HT-29 (cell line): Measurements from ENCODE around the gene GSK3A. TPM values are rescaled to one million over a fixed set of nuclear protein-coding genes. Genes with fewer than 3 reads are reported as not detected.

Experiments
- DNase-seq: peaks from one replicate; pipeline ENCODE4 v3.0.0-alpha.2; 2015; ENCODE audit warnings: low spot score
- total RNA-seq: library from RNA; depleted of rRNA; stranded (reverse); fragments of >200 nt; shearing (Covaris generic); gene quantifications from 2 replicates; pipeline ENCODE4 v1.2.3, GENCODE V29; 2014

Gene GSK3A
- total RNA-seq, 1 experiment from 2014 or later: 41.4 TPM

DNA sequence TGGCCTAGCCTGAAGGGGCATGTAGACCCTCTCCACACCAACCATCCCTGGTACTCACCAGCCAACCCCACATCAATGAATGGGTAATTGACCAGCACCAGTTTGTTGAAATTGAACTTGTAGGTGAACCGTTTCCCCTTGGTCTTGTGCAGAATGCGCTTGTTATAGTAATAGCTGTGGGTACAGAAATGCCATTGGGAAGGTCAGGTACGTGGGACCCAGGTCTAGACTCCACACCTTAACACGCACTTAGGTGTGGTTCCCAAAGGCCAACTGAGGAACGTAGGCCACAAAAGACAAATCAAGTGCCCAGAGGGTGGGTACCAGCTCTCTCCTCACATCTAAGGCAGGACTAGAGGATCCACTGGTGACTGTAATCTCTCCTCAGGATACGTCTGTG, 7.4 kb upstream of the GSK3A start:
- DNase-seq: no peak

- DNase-seq: no peak
These were observed 6.8 kb upstream of the GSK3A start for GRCh38 chr19:42249149-42249750.

DNA sequence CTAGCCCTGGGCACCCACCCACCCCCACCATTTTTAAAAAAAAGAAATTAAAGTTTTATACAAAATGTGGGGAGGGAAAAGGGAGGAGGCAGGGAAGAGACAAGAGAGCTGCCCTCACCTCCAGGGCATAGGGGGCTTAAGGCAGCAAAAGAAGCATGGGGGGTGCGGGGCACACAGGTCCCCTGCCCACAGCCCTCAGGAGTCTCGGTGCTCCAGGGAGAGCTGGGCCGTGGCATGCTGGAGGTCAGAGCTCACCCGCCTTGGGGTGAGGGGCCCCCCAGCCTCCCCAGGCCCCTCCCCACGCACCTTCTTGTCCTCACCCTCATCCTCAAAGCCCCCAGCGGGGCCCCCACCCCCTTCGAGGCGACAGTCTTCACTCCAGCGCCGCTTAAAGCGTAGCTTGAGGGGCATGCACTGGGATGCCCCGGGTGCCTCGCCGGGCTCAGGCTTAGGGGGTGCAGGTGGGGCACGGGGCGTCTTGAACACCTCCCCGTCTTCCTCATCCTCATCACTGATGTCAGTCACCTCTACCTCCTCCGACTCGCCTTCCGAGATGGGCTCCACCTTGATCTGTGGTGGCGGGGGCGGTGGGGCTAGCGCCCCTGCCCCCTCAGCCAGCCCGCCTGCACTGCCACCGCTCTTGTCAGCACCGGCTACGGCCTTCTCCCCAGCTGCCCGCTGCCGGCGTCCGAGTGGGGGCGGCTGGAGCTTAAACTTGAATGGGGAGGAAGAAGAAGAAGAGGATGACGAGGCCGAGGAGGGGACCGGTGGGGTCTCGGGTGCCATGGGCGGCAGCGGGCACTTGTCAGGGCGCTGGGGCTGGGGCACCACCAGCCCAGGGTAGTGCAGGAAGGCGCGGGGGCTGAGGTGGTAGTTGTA, 6.1 kb upstream of the GSK3A start:
- no peak for DNase-seq

DNA sequence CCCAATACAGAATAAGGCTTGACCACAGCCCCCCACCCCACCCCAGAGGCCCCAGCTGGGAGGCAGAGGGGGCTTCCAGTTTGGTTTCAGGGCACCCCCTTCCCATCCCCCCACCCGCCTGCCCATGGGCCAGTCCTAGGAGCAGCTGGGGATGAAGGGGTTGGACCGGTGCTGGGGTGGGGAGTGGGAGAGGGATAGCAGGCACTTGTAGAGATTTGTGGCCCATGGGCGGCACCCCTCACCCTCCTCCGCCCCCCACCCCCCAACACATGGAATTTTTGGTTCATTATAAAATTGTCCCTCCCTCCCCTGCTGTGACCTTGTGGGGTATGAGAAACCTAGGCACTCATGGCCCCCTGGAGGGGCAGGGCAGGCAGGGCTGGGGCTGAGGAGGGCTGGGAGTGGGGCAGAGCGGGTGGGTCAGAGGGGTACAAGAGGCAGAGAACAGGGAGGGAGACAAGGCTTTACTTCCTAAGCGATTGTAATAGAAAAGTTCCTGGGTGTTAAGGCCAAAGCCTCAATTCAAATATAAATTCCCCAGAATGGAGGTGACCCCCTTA, 5.3 kb upstream of the GSK3A start:
- DNase-seq: no peak

DNA sequence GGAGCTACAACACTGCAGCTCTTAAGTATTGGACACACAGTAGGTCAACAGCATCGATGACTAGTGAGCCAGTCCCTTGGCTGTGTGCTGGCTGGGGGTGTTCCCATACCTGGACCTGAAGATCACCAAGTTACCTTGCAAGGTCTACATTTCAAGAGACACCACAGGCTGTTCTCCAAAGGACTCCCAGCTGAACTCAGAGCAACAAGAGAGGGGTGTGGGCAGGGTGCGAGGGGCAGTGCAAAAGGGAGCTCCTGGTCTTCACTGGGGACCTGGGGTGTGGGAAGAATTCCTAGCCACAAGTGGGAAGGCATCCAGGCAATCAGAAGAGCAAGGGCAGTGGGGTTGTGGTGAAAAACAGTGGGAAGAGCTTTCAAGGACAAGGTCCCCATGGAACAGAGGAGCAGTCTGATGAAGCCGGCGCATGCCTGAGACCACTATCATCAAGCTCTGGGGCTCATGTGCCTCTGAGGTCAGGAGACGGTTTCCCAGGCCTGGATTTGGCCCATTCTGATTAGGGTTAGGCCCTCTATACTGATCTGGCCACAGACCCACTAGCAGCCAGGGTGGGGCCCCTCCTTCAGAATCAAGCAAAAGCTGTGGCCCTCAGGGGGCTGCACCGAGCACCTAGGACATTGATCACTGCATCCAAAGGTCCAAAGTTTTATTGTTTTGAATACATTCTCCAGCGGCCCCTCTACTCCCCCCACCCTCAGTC, 4.7 kb upstream of the GSK3A start:
- no peak for DNase-seq

DNA sequence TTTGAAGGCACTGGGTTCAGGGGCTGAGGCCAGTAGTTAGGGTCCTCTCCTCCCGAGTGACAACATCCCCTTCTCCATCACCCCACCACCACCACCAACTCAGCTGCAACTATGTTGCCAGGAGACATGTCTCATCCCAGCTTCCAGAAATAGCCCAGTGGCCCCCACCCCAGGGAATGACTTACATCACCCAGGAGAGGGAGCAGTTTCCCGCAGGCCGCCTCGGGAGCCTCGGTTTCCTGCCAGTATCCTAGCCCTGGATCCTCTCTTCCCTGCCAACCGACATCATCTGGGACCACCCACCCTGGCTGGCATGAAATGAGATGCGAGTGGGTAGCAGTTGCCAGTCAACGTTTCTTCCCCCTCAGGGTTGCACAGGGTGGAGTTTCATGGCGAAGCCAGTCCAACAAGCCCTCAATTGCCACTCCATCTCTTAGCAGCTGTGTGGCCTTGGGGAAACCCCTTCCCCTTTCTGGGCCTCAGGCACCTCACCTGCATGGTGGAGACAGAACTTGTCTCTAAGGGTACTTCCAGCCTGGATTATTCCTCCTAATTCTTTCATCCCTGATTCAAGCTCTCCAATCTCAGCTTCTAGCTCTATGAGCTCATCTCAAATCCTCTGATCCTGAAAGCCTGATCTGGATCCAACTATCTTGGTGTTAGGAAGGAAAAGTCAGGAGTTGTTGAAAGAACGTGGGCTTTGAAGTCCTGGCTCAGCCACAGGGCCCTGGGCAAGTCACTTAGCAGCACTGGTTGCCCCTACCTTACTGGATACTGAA, 3.9 kb upstream of the GSK3A start:
- DNase-seq: peak; percentile 84

GRCh38 chr19:42245231-42245630, 2.8 kb upstream of the GSK3A start:
- DNase-seq: no peak

GRCh38 chr19:42244347-42245220, 2.2 kb upstream of the GSK3A start:
- DNase-seq: peak; percentile 99

DNA sequence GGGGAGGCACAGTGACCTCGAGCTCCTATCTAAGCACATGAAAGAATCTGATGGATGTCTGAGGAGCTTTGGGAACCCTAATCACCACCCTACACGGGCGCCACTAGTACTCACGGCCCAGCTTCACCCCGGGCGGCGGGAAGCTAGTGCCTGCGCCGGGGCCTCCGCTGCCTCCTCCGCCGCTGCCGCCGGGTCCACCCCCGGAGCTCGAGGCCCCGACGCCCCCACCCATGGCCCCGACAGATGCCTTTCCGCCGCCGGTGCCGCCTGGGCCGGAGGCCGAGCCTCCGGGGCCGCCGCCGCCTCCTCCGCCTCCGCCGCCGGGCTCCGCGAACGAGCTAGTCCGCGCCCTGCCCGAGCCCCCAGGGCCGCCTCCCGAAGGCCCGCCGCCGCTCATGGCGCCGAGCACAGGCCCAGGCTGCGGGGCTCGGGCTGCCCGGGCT, 312 bp downstream of the GSK3A start:
- no peak for DNase-seq

- DNase-seq: no peak
These were observed 1.1 kb downstream of the GSK3A start for GRCh38 chr19:42241279-42241678.

- no peak for DNase-seq
These were observed 2.7 kb downstream of the GSK3A start for GRCh38 chr19:42239544-42240220.

GRCh38 chr19:42235181-42235580, 7.2 kb downstream of the GSK3A start:
- no peak for DNase-seq

DNA sequence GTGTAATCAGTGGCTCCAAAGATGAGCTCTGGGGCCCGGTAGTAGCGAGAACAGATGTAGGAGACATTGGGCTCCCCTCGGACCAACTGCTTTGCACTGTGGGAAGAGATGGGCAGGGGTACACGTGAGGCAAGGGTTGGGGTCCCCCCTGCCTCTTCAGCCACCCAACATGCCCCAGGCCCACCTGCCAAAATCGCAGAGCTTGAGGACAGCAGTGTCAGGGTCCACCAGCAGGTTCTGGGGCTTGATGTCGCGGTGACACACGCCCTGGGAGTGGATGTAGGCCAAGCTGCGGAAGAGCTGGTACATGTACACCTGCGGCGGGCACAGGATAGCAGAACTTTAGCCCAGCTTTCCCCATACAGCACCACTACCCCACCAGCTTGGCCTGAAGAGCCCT, 8.0 kb downstream of the GSK3A start:
- no peak for DNase-seq

DNA sequence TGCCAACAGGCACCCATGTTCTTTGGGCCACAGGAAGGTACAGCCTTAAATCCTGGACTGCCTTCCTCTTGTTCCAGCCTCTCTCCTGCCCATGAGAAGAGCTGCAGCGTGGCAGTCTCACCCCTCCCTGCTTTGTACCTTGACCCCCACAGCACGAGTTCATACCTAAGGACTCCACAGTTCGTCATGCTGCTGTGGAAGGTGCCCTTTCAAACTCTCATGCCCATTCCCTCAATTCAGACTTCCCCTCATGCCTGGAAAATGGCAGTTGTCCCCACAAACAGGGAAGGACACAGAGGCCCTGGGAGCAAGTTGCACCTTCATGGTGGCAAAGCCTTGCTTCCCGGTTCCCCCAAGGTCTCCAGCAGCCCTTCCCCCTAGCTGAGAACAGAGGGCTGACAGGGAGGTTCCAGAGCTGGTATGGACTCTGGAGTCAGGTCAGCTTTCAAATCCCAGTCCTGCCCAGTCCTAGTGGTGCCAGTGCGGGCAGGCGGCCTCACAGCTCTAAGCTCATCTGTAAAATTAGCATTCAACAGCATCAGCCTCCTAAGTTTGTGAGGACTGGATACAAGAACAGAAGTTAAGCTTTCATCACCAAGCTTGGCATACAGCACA, 8.6 kb downstream of the GSK3A start:
- DNase-seq: no peak

GRCh38 chr19:42233106-42233505, 9.3 kb downstream of the GSK3A start:
- no peak for DNase-seq

- DNase-seq: no peak
These were observed 10.0 kb downstream of the GSK3A start for GRCh38 chr19:42232435-42232834.

DNA sequence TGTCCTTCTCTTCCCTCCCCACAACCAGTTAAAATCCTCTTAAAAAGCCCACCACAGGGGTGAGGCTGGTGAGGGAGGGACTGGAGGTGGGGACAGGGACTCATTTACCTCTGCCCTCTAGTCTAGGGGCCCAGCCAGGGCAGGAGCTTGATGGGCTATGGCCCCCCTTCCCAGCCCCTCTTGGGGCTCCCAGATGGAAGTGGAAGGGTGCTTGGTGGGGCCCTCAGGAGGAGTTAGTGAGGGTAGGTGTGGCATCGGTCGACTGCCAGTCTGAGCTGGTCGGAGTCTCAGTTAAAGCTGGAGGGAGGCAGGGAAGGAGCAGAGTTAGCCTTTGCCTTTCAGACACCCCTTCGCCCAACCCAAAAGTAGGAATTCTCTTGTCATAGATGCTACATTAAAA, 11.8 kb downstream of the GSK3A start:
- DNase-seq: no peak

DNA sequence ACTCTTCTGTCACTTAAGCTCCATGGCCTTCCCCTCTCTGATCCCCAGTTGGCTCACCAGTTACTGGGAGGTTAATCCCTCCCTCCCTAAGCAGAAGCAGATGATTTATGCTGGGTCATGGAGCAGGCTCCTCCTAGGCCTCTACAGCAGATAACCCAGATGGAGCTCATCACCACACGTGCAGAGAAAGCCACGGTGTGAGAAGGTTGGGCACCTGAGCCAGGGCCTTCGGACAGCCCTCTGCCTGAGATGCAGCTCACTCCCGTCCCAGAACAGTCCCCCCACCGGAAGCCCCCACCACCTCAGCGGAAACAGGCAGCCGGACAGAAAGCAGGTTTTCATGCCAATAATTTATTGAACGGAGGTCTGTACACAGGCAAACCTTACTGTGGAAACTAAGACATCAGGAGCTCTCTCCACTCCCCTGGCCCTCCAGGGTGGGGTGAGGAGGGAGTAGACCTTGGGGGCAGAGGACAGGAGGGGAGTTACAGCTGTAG, 12.5 kb downstream of the GSK3A start:
- no peak for DNase-seq

DNA sequence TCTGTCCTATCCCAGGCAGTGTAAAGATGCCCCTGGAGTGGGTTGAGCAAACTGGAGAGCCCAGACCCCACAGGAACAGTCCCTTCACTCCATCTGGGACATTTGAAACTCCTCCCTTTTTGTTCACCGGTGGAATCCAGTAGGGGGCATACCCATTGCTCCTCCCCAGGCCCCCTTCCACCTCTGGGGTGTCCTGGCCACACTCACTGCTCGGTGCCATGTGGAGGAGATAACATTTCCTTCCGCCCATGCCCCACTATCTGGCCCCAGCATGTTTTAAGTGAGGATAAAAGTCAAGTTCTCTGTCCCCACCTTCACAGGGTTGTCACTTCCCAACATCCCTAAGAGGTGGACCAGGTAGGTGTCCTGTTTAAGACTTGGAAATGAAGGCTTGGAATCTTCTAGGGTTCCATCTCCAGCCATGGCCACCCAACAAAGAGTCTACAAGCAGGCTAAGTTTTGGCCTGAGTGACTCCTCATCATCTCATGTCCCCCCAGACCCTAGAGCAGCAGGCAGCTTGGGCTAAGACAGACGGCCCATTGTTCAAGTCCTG, 13.0 kb downstream of the GSK3A start:
- no peak for DNase-seq
